Measurements from ENCODE around the gene MYL5.

The MYL5 gene

GRCh38 chr4:677431-678293 lies 3.3 kb downstream of the MYL5 start:
- ChIA-PET CTCF (no interaction called here), POLR2A (interaction anchor here (0.5 kb wide), 1 partner anchor 74 kb away, joined by 3 read pairs; no protein-coding TSS in a partner anchor)
- peaks cover 0 to 13% of the 10 kb centered on the region in 2 experiments; a peak in 2 of 3 replicates for H3K36me3 ChIP-seq (ENCODE audit: control insufficient read depth in 2 of 2, insufficient read depth in 1 of 2, low read length in 2 of 2)
- no peak overlapping the region for H3K4me3 ChIP-seq (ENCODE audit: low read depth, low read length)
- TF ChIP-seq ZNF2 (tag by site-specific recombination; IDR thresholded peaks at IDR 0.05) = no peak
- peak; percentile 26; the same call in 1 of the 2 replicates for TF ChIP-seq KLF9 (tag by site-specific recombination; IDR thresholded peaks at IDR 0.05; ENCODE audit: low read depth)
- peak; percentile 70 for TF ChIP-seq ZNF600 (tag by site-specific recombination; IDR thresholded peaks at IDR 0.05)
- TF ChIP-seq SCRT1 (tag by site-specific recombination; IDR thresholded peaks at IDR 0.05; ENCODE audit: borderline replicate concordance) = no peak
- peak; percentile 85 for TF ChIP-seq EGR2 (tag by site-specific recombination; IDR thresholded peaks at IDR 0.05; ENCODE audit: low read depth)
- peak; percentile 41; the same call in 1 of the 2 replicates for TF ChIP-seq ZIC2 (tag by site-specific recombination; IDR thresholded peaks at IDR 0.05)
- TF ChIP-seq ZNF221 (tag by site-specific recombination; IDR thresholded peaks at IDR 0.05; ENCODE audit: borderline replicate concordance) = no peak
- peak; percentile 96 for TF ChIP-seq ZFHX2 (tag by site-specific recombination; conservative IDR thresholded peaks at IDR 0.05)
- TF ChIP-seq GLIS1 (tag by site-specific recombination; IDR thresholded peaks at IDR 0.05) = peak; percentile 74
- no peak for TF ChIP-seq ZBTB49 (tag by site-specific recombination; IDR thresholded peaks at IDR 0.05; ENCODE audit: low read depth)
- H3K4me1 ChIP-seq (ENCODE audit: control insufficient read depth, insufficient read depth, low read length) = peaks cover 3% of the 10 kb centered on the region
- no peak overlapping the region for H3K27ac ChIP-seq (ENCODE audit: extremely low read depth, low read depth, low read length)
- H3K9me3 ChIP-seq (ENCODE audit: control insufficient read depth, insufficient read depth, low read depth, low read length) = no peaks in the 10 kb centered on the region

GRCh38 chr4:678331-679103 lies 4.2 kb downstream of the MYL5 start:
- Histone ChIP-seq H3K36me3 (ENCODE audit: control insufficient read depth in 2 of 2, insufficient read depth in 1 of 2, low read length in 2 of 2) (peaks cover 0 to 8% of the 10 kb centered on the region in 2 experiments; a peak in 1 of 3 replicates), H3K9me3 (ENCODE audit: control insufficient read depth, insufficient read depth, low read depth, low read length) (no peaks in the 10 kb centered on the region), H3K4me3 (ENCODE audit: low read depth, low read length) (no peak overlapping the region), H3K4me1 (ENCODE audit: control insufficient read depth, insufficient read depth, low read length) (peaks cover 3% of the 10 kb centered on the region), H3K27ac (ENCODE audit: extremely low read depth, low read depth, low read length) (no peak overlapping the region)
- ChIA-PET POLR2A (interaction anchor here (0.5 kb wide), 1 partner anchor 73 kb away, joined by 3 read pairs; no protein-coding TSS in a partner anchor), CTCF (no interaction called here)
- TF ChIP-seq ZNF248 (tag by site-specific recombination; IDR thresholded peaks at IDR 0.05) (no peak), ZNF311 (tag by site-specific recombination; IDR thresholded peaks at IDR 0.05; ENCODE audit: borderline replicate concordance) (no peak), ZNF701 (tag by site-specific recombination; IDR thresholded peaks at IDR 0.05) (no peak), ZNF433 (tag by site-specific recombination; IDR thresholded peaks at IDR 0.05; ENCODE audit: low read depth) (no peak), ELK4 (IDR thresholded peaks at IDR 0.05; ENCODE audit: borderline replicate concordance, low read depth, low read length) (no peak), GLI2 (tag by site-specific recombination; IDR thresholded peaks at IDR 0.05; ENCODE audit: borderline replicate concordance, low read depth) (no peak), TRIM28 (IDR thresholded peaks at IDR 0.05; ENCODE audit: borderline replicate concordance, low read length) (no peak), ZNF704 (tag by site-specific recombination; IDR thresholded peaks at IDR 0.05) (no peak)

Data from HEK293 (cell line).